ENCODE data around the gene FCHSD2. TPM values are rescaled to one million over a fixed set of nuclear protein-coding genes. Genes with fewer than 3 reads are reported as not detected.
A peak's percentile ranks its signal among the peaks of the same experiment; 100 is the strongest.
"Not testable (repeated sequence)": the region's sequence is repeated elsewhere in the genome, so short reads cannot be mapped to it uniquely, and the experiment has no call there.

FCHSD2 gene
- polyA plus RNA-seq, 10 donors: 21.6 to 32.2 (median 25.8) TPM

- no peak for DNase-seq
Measured at GRCh38 chr11:72824020-72824419, 318.1 kb downstream of the FCHSD2 start.

- no peak for DNase-seq
Measured at GRCh38 chr11:72823105-72823804, 318.9 kb downstream of the FCHSD2 start.

- peak; percentile 89 to 96 (median 96) for DNase-seq
Measured at GRCh38 chr11:72821920-72822799, 320.0 kb downstream of the FCHSD2 start.

GRCh38 chr11:72821221-72821919 lies 320.7 kb downstream of the FCHSD2 start:
- no peak for DNase-seq

- DNase-seq: no peak
Measured at GRCh38 chr11:72820439-72821139, 321.5 kb downstream of the FCHSD2 start.

DNA sequence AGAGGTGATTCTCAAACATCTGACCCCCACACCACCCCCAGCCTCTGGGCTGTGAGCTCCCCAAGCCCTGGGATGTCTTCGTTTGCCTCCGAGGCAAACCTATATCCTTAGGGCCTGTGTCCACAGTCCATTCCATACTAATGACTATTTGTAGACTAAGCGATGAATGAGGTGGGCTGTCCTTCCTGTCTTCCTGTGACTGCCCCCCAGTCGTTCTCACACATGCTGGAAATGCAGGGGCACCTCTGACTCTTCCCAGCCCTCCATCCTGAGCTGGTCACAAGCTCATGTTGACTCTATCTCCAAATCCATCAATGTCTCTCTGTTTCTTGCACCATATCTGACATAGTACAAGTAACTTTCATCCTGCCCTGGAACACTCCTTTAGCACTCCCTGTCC lies 323.1 kb downstream of the FCHSD2 start:
- DNase-seq: no peak

DNA sequence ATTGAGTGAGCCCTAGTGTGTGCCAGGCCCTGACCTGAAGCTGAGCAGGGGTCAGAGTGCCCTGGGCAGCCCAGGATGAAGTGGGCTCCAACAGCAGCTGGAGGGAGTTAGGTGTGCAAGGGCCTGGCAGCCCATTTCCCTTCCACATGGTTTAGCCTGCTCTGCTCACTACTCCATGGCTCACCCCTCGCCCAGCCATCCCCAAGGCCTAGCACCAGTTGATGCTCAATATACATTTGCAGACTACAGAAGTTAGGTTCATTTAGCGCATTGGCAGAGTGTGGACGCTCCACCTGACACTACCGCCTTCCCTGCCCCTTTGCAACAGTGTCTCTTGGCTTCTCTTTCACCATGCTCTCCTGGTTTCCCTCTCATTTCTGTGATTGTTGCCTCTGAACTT lies 324.2 kb downstream of the FCHSD2 start:
- DNase-seq: no peak

DNA sequence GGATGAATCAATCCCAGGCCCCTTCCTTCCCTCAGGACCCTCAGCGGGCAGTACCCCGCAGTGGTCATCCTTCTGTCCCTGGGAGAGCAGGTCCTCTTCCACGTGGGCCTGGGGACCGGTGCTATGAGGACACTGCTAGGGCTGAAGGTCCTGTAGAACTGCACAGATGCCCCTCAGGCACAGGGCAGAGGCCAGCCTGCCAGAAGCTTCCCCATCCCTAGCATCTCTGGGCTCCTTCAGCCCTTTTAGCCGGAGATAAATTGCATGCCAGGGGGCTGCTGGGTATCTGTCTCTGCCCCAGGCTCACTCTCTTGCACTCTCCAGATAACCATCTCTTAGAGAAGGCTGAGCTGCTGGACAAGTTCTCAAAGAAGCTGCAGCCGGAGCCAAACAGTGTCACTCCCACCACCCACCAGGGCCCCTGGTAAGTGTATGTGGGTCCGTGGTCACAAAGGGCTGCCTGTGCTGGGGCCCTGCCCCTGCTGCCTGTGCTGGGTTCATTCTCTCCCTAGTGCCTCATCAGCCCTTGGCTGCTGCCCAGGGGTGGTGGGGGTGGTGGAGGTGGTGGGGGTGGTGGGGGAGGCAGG lies 325.6 kb downstream of the FCHSD2 start:
- DNase-seq: no peak

DNA sequence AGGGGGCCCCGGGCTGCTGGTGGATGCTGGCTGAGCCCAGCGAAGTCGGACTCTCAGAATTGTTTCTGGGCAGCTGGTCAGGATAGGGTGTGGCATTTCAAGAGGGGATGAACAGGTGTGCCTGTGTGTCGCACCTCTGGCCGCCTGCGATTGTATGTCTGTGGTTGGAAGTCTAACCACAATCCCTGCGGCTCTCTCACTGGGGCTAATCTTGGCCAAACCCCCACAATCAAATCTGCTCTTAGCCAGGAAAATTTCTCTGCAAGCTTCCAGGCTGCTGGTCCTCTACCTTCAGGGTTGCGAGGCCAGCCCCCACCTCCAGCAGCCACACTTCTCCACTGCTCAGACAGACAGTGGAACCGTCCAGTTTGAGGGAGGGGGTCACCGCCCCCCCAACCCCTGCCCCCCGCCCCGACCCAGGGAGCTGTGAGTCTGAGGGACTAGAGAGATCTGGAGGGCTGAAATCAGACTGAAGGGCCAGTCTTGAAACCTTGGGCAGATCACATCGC lies 327.0 kb downstream of the FCHSD2 start:
- DNase-seq: no peak

DNA sequence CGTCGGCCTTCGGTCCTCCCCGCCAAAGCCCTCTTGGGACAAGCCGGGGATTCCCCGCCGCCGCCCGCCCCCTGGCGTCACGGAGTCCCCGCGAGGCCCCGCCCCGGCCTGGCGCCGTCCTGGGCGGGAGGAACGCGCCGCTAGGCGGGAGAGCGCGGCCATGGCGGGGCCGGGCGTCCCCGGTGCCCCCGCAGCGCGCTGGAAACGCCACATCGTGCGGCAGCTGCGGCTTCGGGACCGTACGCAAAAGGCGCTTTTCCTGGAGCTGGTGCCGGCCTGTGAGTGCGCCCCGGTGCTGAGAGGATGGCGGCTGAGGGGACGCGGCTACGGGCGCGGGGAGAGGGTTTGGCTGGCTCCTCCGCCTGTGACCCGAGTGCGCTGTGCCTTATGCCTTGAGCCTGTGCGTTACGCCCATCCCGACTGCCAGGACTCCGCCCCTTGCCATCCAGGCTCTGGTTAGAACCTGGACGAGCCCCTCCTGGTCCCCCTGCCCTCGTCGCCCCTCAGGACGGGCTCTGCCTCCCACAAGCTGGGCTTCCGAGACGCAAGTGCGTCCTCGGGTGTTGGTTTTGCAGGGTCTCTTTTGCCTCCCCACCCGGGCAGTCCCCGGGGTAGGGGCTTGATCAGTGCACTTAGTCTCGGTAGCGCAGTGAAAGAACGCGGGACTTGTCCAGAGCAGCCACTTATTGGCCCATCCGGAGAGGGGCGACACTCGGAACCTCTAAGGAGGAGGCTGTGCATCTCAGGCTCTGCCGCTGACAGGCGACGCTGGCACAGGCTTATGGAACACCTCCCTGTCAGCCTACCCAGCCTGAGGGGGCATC lies 327.6 kb downstream of the FCHSD2 start, which contains the start of gene ATG16L2:
ATG16L2 (plus strand) TSS at position 126 of the 824 bp plus-strand sequence; CDS start at position 161, 35 bp downstream.
- peak; percentile 83 to 96 (median 91) for DNase-seq

DNA sequence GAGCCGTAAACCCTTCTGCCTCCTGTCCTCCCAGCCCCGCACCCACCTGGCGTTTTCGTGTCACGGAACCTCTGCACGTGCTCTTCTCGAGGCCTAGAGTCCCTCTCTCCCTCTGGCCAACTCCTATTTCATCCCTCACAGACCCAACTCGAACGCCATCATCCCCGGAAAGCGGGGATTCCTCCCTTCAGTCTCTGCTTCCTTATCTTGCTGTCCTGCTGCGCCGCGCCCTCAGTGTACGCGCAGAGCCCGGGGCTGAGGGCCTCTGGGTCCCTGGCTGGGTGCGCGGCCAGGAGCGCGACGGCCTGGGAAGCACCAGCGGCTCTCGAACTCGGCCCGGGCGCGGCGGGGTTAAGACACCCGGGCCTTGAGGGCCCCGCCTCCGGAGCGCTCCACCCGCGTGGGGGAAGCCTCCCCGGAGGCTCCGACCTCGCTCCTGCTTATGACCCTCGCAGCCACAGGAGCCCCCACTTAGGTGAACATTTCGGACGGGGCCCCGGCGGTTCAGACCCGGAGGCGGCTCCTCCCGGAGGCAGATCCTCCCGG lies 328.3 kb downstream of the FCHSD2 start:
- DNase-seq: no peak

DNA sequence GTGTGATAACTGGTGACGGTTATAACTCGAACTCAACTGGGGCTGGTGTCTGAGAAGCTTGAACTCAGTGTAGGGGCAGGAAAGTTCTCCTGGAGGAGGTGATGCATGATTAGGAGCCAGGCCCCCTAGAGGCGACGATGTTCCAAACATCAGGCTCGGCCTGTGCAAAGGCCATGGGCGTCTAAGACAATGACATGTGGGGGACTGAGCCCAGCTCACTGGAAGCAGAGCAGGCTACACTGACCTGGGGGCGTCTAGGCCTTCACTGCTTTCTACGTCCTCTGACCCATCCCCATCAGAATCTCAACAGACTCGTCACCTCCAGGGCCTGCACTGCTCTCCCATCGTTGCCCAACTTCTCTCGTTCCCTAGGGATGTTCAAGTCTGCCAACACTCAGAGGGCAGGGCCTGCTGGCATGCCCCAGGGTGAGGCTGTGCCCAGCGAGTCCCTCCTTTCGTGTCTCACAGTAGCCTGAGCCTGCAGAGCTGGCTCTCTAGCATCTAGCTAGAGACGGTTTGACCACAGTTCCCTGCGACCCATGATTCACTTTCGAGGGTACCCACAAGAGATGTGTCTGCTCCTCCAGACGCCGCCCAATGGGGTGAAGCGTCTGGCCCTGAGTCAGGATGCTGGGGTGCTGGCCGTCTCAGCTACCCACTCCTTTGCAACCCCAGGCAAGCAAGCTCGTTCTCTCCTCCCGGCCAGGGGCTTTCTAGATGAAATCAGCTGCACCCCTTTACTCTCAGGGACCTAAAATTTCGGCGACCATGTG lies 329.0 kb downstream of the FCHSD2 start:
- no peak for DNase-seq

DNA sequence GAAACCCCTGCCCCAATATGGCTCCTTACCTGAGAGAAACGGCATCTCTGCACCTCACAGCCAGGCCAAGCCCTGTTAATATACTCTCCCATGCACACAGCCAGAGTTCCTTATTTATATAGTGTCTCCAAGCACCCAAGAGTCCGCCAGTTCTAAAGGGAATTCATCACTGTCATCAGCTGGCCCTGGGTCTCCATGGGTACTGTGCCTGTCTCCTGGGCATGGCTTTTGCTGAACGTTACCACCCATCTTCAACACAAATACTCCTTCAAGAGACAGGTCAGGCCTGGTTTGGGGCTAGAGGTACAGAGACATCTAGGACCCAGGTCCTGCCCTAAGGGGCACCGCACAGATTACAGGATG lies 329.5 kb downstream of the FCHSD2 start:
- DNase-seq: no peak

DNA sequence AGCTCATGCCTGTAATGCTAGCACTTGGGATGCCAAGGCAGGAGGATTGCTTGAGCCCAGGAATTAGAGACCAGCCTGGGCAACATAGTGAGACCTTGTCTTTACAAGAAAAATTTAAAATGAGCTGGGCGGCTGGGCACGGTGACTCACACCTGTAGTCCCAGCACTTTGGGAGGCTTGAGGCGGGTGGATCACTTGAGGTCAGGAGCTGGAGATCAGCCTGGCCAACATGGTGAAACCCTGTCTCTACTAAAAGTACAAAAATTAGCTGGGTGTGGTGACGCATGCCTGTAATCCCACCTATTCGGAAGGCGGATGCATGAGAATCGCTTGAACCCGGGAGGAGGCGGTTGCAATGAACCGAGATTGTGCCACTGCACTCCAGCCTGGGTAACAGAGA lies 330.4 kb downstream of the FCHSD2 start:
- DNase-seq: not testable (repeated sequence)

DNA sequence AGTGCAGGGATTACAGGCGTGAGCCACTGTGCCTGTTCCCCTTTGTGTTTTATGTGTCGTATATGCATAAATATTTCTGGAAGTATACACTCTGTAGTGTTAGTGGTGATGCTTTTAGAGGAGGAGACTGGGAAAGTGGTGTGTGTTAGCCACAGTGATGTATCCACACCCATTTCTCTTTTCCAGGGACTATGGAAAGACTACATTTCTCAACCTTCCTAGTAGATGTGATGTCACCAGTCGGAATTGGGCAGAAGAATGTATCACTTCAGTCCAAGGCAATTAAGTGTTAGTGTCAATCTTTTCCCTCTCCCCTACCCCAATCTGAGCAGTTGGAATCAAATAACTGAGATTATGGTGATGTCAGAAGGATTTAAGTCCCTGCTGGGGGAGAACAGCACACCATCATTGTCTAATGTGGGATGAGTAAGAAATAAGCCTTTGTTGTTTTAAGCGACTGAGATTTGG lies 333.8 kb downstream of the FCHSD2 start:
- DNase-seq: no peak

DNA sequence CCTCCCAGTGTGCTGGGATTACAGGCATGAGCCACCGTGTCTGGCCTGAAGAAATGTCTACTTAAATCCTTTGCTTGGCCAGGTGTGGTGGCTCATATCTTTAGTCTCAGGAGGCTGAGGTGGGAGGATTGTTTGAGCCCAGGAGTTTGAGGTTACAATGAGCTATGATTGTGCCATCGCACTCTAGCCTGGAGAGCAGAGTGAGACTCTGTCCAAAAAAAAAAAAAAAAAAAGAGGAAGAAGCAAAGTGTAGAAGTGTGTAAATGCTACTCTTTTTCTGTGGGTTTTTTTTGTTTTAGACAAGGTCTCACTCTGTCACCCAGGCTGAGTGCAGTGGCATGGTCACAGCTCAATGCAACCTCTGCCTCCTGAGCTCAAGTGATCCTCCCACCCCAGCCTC lies 334.3 kb downstream of the FCHSD2 start:
- DNase-seq: no peak

- no peak for DNase-seq
Measured at GRCh38 chr11:72807021-72807693, 335.0 kb downstream of the FCHSD2 start.

- DNase-seq: not testable (repeated sequence)
Measured at GRCh38 chr11:72806378-72806777, 335.7 kb downstream of the FCHSD2 start.

Measured in muscle of back (tissue), 11 donors.